ENCODE data around the gene MRPL12.

DNA sequence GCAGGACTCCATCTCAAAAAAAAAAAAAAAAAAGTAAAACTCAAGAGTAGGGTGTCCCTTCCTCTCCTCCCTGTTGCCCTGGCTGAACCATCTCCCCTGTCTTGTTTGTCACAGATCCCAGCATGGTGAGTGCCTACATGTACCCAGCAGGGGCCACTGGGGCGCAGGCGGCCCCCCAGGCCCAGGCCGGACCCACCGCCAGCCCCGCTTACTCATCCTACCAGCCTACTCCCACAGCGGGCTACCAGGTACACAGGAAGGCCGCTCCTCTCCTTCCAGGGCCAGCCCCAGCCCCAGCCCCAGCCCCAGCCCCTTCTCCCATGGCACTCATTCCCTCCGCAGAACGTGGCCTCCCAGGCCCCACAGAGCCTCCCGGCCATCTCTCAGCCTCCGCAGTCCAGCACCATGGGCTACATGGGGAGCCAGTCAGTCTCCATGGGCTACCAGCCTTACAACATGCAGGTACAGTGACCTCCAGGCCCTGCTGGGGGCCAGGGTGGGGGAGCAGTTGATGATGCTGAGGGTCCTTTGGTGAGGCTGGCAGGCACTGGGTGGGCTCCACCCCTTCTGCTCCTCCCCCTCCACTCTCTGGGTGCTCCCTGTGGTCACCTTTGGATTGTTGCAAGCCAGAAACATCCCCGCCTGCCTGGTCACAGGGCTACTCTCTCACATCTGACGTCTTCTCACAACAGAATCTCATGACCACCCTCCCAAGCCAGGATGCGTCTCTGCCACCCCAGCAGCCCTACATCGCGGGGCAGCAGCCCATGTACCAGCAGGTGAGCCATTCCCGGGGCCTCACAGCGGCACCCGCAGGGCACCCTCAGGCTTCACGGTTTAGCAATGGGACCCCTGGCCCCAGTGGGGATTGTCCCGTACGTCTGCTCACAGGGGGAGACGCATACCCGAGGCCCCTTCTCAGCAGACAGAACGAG, 2.5 kb upstream of the MRPL12 start:
- TF ChIP-seq POLR2AphosphoS5 (IDR thresholded peaks at IDR 0.05; ENCODE audit: low read depth): no peak
- TF ChIP-seq, protein P1, sequence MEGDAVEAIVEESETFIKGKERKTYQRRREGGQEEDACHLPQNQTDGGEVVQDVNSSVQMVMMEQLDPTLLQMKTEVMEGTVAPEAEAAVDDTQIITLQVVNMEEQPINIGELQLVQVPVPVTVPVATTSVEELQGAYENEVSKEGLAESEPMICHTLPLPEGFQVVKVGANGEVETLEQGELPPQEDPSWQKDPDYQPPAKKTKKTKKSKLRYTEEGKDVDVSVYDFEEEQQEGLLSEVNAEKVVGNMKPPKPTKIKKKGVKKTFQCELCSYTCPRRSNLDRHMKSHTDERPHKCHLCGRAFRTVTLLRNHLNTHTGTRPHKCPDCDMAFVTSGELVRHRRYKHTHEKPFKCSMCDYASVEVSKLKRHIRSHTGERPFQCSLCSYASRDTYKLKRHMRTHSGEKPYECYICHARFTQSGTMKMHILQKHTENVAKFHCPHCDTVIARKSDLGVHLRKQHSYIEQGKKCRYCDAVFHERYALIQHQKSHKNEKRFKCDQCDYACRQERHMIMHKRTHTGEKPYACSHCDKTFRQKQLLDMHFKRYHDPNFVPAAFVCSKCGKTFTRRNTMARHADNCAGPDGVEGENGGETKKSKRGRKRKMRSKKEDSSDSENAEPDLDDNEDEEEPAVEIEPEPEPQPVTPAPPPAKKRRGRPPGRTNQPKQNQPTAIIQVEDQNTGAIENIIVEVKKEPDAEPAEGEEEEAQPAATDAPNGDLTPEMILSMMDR (conservative IDR thresholded peaks at IDR 0.05; ENCODE audit: low read depth in 2 of 2): no peak
- TF ChIP-seq, protein P2, sequence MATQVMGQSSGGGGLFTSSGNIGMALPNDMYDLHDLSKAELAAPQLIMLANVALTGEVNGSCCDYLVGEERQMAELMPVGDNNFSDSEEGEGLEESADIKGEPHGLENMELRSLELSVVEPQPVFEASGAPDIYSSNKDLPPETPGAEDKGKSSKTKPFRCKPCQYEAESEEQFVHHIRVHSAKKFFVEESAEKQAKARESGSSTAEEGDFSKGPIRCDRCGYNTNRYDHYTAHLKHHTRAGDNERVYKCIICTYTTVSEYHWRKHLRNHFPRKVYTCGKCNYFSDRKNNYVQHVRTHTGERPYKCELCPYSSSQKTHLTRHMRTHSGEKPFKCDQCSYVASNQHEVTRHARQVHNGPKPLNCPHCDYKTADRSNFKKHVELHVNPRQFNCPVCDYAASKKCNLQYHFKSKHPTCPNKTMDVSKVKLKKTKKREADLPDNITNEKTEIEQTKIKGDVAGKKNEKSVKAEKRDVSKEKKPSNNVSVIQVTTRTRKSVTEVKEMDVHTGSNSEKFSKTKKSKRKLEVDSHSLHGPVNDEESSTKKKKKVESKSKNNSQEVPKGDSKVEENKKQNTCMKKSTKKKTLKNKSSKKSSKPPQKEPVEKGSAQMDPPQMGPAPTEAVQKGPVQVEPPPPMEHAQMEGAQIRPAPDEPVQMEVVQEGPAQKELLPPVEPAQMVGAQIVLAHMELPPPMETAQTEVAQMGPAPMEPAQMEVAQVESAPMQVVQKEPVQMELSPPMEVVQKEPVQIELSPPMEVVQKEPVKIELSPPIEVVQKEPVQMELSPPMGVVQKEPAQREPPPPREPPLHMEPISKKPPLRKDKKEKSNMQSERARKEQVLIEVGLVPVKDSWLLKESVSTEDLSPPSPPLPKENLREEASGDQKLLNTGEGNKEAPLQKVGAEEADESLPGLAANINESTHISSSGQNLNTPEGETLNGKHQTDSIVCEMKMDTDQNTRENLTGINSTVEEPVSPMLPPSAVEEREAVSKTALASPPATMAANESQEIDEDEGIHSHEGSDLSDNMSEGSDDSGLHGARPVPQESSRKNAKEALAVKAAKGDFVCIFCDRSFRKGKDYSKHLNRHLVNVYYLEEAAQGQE (IDR thresholded peaks at IDR 0.05; ENCODE audit: unreplicated experiment): no peak
- TF ChIP-seq CREB1 (CRISPR knock-in tag; IDR thresholded peaks at IDR 0.05; ENCODE audit: low read depth): no peak
- no peak for TF ChIP-seq ZNF114 (CRISPR knock-in tag; IDR thresholded peaks at IDR 0.05)
- TF ChIP-seq ZNF331 (CRISPR knock-in tag; IDR thresholded peaks at IDR 0.05; ENCODE audit: low read depth): no peak
- no peak for TF ChIP-seq EZH2 (IDR thresholded peaks at IDR 0.05; ENCODE audit: low read depth, unreplicated experiment)
- no peak for TF ChIP-seq EZH2phosphoT487 (IDR thresholded peaks at IDR 0.05; ENCODE audit: unreplicated experiment)
- TF ChIP-seq JUNB (IDR thresholded peaks at IDR 0.05; ENCODE audit: unreplicated experiment): no peak
- no peak for TF ChIP-seq NANOG (IDR thresholded peaks at IDR 0.05; ENCODE audit: borderline replicate concordance)
- TF ChIP-seq, protein P3, sequence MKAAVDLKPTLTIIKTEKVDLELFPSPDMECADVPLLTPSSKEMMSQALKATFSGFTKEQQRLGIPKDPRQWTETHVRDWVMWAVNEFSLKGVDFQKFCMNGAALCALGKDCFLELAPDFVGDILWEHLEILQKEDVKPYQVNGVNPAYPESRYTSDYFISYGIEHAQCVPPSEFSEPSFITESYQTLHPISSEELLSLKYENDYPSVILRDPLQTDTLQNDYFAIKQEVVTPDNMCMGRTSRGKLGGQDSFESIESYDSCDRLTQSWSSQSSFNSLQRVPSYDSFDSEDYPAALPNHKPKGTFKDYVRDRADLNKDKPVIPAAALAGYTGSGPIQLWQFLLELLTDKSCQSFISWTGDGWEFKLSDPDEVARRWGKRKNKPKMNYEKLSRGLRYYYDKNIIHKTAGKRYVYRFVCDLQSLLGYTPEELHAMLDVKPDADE (IDR thresholded peaks at IDR 0.05): no peak

Data from GM23338 (cell line).